HG03565 (cell line): ENCODE measurements around the gene RIPOR2.
"Not testable (repeated sequence)": the region's sequence is repeated elsewhere in the genome, so short reads cannot be mapped to it uniquely, and the experiment has no call there.

Experiments
- ATAC-seq: cut with Tn5 transposase; IDR thresholded peaks from one replicate; pipeline ENCODE4 v1.9.1; 2021; ENCODE audit warnings: mild to moderate bottlenecking, moderate library complexity; ENCODE audit not compliant: unreplicated experiment

The RIPOR2 gene

DNA sequence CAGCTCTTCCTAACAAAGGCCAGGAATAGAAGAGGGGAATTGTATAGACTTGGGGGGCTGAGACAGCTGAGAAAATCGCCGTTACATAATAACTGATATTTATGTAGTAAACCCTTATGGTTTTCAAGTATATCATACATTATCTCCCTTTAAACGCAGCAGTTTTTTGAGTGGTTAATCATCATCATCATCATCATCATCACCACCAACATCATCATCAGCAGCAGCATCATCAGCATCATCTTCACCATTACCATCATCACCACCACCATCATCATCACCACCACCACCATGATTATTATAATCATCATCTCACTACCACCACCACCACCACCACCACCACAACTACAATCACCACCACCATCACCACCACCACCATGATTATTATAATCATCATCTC is 9.1 kb downstream of the RIPOR2 start:
- ATAC-seq: not testable (repeated sequence)

DNA sequence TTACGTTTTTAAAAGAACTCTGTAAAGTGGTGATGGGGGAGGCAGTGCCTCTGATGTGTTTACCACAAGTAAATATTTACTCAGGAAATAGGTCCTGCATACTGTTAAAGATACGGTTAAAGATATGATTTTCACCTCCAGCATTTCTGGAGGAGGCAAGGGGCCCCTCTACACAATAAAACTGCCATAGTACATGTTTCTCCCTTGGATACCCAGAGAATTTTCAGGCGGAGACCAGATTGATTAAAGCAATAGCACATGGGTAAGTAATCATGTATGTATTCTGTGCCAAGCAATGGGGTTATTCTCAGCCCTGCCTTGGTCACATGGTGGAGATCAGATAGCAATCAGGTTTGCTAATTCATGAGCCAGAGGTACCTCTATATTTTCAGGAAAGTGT is 9.6 kb downstream of the RIPOR2 start:
- no peak for ATAC-seq

DNA sequence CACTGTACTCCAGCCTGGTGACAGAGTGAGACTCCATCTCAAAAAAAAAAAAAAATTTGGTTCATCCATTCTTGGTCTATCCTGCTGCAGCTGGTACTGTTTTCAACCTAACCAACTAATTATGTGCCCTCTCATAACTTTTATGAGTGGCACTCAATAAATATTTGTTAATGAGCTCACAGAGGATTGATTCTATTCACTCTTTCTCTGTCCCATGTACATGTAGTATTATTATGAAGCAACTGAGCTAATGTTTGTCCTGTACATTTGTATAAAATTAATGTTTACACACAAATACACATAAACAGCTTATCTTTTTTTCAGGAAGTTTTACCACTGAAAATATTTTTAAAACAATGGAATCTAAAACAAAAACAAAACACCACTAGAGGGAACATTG is 10.1 kb downstream of the RIPOR2 start:
- no peak for ATAC-seq

DNA sequence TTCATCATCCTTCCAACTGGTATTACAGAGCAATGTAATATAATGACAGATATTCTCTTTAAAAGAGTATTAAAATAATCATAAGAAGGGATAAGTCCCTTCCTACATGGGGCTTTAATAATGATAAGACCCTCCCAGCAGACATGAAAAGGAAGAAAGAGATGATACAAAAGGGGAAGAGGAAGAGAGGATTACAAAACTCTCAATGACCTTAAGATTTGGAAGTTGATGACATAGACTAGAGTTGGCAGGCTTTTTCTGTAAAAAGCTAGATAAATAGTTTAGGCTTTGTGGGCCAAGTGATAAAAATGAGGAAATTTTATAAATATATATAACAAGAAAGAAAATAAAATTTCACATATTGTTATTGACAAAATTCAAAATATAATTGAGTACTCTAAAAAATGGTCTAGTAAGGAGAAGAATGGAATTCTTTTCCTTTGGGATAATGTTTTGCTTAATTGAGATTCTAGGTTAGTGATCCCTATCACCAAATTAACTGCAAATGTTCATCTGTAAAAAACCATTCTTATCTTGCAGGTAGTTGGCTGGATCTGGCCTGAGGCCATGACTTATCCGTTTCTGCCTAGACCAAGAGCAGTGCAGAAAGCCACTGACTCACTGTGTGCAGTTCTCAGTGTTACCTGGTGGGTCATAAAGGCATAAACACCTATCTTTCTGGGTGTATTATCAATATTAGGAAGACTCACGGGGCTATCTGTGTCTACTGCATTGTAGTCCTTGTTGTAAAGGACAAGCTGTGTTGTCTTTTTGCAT is 11.0 kb downstream of the RIPOR2 start:
- no peak for ATAC-seq

DNA sequence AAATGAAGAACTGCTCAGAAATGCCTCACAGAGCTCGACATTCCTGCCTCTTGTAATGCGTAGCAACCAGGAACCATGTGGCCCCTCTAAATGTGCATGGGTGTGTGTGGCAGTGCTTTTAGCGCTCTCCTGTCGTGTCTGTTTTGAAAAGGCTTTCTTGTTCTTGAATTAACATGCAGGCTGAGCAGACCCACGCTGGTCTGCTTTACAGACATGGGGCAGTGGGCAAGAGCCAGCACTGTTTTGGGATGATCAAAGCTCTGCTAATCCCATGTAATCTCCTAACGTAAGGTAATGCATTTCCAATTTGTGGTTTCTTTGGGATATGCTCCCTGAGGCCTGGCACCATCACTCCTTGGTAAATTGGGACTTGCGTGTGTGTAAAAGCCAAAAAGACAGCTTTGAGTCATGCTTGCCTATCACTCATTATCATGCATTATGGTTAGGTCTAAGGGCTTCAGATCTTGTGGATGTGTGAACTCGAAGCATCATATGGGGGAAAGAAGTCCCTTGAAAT is 11.8 kb downstream of the RIPOR2 start:
- ATAC-seq: no peak

DNA sequence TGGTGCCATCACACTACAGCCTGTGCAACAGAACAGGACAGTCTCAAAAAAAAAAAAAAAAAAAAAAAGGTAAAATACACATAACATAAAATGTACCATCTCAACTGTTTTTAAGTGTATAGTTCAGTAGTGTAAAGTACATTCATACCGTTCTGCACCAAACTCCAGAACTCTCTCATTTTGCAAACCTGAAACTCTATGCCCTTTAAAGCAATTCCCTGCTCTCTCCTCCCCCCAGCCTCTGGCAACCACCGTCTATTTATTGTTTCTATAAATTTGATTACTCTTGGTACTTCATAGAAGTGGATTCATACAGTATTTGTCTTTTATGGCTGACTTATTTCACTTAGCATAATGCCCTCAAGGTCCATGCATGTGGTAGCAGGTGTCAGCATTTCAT is 12.9 kb downstream of the RIPOR2 start:
- no peak for ATAC-seq

DNA sequence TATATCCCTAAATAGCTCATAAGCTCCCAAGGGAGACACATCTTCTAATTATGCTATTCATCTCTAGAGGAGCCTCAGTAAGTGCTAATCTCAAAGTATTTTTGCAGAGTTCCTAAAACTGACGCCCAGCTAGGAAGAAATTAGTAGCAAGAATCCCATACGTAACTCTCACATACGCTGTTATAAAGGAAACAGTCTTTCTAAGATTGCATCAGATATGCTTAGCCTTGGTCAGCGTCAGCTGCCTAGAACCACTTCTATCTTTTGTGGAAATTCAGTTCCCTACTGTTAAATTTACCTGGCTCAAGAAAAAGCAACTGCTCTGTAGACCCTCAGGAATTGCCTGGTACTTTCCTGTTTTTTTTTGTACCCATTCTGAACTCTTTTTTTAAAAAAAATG is 13.6 kb downstream of the RIPOR2 start:
- ATAC-seq: no peak

DNA sequence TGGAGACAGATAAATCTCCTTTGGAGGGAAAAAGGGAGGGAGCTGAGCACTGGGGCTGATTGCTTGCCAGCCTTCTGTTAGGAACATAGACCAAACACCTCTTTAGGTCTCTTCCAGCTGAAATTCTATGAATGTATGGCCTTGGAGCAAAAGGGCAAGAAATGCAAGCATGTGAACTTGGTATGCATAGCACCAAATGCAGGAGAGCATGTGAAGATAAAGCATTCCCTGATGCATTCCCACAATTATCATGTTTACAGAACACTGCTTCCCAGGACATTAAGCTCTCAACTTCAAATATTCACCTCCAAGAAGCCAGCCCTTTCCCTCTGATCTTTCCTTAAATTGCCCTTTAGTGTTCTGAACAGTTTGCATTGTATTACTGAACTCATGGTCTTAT is 15.6 kb downstream of the RIPOR2 start:
- no peak for ATAC-seq

DNA sequence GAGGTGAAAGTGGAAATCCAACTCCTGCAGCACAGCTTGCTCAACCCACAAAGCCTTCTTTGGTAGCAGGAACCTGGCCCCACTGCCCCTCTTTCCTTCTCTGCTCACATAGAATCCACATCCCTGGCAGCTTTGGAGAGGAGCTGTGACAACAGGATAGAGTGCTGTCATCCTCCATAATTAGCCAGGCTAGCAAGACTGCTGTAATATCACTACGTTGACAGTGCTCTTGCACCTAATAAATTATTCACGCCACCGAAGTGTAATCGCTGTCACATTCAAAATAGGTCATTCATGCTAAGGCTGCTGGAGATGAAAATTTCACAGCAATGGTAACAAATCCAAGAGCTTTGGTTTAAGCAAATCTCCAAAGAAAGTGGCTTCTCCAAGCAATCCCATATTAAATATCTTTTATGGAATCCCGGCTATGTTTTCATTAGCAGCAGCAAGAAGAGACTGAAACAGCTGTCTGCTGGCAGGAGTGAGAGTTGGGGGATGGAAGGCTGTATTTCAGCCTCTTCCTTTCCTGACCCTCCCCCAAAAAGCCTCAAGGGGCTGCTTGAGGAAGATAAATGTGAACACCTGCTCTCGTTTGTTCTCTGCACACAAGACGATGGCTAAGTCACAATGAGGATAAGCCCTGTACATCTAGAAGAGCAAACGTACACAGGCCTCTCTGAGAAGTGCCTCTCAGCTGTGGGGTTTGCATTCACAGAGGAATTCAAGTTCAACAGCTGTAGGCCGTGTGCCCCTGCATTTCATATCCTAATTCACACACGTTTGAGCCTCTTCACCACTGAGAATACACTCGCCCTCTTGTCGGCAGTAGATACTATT is 16.5 kb downstream of the RIPOR2 start:
- ATAC-seq: no peak

DNA sequence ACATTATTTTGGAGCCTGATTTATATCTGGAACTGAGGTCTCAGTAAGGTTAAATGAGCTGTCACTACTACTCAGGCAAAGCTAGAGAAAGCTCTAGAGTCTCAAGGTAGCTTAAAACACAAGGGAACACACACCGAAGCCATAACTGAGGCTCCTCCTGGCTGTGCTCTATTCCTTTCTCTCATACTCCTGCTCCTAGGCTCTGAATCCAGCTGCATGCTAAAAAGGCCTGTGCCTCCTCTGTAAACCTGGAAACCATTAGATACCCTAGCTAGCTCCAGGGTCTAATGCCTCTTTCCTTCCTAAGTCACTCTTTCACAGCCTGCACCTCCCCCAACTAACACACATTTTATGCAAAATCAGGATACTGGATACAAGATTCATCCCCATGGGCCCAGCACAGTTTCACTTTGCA is 17.1 kb downstream of the RIPOR2 start:
- ATAC-seq: no peak

DNA sequence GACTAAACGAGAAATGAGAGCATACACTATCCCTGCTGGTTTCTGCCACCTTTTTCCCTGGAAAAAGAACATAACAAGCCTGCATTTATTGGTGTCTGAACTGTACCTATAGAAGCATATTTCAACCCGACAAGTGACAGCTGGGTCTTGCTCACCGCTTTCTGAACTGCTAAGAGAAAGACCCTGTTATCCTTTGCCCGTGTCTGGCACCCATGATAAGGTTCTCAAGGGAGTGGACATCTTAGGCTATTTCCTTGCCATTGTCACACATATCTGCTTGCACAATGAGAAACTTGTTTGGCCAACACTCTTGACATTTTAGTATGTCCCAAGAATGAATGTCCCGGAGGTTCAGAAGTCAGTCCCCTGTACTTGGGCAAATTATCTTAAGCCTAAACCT is 19.3 kb downstream of the RIPOR2 start:
- ATAC-seq: no peak

DNA sequence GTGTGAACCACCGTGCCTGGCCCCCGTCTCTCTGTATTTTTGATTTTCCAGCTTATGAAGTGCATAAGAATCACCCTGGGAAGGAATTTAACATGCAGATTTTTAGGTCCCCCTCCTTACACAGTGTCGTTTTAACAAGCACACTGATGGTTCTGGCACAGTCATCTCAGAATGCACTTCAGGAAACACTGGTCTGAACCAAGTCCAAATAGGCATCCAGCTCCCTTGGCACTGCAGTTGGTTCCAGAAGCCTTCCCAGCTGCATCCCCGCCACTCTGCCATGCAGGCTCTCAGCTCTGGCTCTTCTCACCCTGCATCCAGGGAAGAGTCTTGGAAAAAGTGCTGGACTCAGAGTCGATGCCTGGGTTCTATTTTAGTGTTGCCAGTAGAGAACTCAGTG is 20.1 kb downstream of the RIPOR2 start:
- ATAC-seq: no peak

DNA sequence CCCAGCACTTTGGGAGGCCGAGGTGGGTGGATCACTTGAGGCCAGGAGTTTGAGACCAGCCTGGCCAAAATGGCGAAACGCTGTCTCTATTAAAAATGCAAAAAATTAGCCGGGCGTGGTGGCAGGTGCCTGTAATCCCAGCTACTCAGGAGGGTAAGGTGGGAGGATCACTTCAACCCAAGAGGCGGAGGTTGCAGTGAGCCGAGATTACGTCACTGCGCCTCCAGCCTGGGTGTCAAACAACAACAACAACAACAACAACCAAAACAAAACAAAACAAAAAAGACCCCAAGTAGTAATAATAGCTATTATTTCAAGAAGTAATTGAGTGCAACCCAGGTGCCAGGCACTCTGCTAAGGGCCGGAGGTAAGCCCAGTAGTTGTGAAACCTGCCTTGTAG is 21.7 kb downstream of the RIPOR2 start:
- not testable (repeated sequence) for ATAC-seq

DNA sequence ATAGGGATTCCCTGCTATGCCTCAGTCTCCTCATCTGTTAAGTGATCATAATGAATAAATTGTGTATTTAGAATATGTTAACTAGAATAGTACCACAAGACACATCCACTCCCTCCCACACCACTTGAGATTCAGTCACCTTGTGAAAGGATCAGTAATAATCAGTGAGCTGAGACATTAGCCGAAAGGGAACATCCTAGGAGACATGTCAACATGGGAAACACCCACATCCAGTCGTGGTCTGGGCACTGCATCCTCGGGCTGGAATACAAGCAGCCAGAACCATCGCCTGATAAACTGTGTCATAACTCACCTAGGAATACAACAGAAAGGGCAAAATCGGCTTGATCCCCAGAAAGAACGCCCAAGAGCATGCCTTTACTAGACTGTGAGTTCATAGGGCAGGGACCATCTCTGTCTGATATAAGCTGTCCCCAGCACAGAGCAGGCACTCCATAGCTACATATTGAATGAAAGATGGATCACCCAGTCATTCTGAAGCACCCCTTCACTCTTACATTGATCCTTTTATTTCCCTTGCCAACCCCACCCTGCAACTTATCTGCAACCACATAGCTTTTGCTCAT is 23.9 kb downstream of the RIPOR2 start:
- ATAC-seq: no peak

DNA sequence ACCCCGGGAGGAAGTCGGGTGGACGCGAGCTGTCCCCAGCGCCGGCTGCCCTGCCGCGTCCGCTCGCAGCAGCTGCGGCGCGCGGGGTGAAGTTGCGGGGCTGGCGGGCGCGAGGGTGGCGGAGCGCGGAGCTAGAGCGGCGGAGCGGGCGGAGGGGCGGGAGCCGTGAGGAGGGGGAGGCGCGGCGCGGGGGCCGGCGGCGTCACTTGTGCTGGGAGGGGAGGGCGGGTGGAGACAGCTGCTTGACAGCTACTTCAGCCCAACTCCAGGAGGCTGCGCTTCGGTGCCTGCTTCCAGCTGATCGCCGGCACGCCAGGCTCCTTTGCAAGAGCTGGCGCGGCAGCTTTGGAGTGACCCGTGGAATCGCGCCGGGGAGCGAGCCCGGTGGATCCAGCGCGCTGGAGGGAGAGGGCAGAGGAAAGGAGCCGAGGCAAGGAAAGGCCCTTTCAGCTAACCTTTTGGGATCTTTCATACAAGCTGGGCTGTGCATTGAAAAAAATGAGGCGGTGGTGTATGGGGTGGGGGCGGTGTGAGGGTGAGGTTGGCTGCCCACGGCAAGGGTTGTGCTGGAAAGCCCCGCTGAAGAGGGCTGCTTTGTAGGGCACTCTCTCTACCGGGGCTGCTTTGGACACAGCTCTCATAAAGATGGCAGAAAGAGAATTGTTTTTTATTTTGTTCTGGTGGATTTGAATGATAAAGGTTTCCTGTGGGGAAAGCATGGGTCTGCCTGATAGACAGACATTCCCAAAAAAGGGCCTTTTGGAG is 24.6 kb downstream of the RIPOR2 start:
- no peak for ATAC-seq

DNA sequence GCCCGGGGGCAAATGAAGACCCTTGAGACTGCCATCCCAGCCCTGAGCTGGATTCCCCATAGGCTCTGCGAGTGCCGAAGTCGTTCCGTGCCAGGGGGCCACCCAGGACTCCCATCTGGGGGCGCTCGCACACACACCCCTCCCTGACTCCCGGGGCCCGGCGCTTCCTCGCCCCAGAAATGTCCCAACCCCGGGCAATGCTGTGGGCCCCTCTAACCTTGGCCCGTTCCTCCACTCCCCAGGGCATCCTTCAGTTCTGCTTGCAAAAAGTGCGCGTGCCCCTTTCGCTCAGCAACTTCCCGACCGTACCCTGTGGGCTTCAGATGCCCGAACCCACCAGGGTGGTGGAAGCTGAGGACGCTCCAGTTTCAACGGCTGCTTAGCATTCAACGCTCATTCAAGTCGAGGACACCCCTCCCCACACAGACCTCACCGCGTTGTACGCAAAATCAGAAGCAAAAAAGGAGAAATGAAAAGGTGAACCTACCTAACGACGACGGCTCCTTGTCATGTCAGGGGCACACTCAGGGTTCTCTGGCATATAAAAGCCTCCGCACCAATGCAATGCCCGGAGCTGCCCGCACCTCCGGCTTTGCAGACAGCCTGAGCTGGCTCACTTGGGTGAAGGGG is 25.3 kb downstream of the RIPOR2 start:
- ATAC-seq: no peak

DNA sequence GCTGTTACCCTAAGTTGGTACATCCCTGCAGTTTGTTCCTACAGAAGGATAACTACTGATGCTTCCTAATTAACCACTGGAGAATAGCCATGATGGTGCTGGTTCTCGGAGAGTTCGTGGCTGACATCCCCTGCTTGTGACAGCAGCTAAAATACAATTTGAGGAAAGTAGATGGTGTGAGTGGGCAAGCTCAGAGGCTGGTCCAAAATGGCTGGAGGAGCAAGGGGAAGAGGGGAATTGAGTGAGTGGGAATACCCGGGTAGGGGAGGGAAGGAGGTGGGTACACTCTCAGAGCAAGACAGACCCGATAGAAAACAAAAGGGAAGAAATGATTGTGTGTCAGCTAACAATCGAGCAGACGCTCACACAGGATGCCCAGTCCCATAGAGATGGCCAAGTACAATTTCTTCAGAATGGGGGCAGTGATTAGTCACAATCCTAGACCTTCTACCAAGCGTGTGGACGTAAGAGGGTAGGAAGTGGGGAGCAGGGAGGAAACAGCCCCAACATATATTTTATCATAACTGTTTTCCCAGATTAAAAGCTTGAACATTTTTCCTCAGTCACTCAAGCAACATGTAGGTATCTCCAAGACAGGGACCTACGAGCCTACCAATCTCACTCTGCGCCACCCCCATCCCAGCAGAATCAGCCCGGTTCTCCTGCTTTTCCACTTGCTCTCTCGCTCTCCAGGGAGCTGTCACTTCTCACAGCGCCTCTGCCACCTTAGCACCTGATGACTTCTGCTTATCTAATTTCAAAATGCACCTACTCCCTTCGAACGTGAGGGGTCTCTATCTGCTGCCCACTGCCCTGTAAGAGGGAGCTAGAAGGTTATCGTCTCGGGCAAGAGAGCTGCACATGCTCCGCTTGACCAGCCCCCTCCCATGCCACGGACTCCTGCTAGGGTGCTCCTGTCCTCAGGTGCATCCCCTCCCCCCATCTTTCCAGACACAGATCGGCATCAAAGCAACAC is 26.2 kb downstream of the RIPOR2 start:
- no peak for ATAC-seq

DNA sequence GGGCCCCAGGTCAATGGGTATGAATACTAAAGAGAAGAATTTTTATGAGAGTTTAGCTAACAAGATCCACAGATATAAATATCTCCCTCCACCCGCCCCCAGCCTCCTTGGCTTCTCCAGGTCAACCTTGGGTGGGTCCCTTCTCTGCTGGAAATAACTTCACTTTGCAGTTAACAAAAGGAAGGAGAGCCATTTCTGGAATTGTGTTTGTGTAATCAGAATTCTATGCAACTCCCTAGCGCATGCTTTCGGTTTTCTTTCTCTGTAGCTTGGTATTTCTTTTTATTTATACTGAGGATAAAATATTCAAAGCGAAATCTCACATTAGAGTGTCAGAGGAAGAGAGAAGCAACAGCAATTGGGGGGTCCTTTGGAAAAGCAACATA is 27.1 kb downstream of the RIPOR2 start:
- no peak for ATAC-seq

DNA sequence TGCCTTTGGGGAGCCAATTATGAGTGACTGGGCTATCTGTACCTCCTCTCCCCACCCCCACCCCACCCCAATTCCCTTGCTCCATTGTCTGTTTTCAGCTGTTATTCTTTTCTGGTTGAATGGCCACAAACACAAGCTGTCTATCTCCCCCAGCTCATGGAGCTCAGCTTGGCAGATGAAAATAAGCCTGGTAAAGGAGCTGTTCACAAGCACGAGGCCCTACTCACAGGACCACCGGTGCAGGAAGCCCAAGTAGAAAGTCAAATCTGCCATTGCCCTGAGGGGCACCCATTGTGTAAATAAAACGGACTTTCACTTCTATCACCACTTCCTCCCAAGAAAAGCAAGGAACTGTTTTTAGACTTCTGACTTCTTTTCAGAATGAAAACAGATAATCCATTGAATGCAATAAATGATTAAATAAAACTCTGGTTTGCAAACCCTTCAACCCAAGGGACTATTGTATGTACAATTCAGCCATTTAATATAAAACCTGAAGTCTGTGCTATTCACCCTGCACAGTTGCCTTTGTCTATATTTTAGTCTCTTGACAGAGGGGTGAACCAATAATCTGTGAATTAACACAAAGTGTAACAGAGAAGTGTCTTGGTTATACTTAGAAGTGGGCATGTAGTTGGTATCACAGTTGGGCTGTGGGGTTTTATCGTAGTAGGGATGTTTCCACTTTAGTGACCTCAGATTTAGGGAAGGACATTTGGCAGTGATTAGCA is 27.7 kb downstream of the RIPOR2 start:
- no peak for ATAC-seq
